Renal pelvis (tissue), 4 donors: Measurements from ENCODE around the gene LTBR. TPM values are rescaled to one million over a fixed set of nuclear protein-coding genes. Genes with fewer than 3 reads are reported as not detected.

ENCODE experiments used
- DNase-seq: peaks from one replicate; pipeline ENCODE4 v3.0.0-alpha.2; 2013
- polyA plus RNA-seq, 3 donors: library from polyadenylated mRNA; unstranded; fragments of 120-200 nt; gene quantifications; one replicate each; pipeline ENCODE4 v1.2.1, GENCODE V29; 2013; ENCODE audit not compliant: insufficient read length in 3 of 3

The LTBR gene
- polyA plus RNA-seq, 3 donors, result 67.5 to 85.7 (median 75.1) TPM

DNA sequence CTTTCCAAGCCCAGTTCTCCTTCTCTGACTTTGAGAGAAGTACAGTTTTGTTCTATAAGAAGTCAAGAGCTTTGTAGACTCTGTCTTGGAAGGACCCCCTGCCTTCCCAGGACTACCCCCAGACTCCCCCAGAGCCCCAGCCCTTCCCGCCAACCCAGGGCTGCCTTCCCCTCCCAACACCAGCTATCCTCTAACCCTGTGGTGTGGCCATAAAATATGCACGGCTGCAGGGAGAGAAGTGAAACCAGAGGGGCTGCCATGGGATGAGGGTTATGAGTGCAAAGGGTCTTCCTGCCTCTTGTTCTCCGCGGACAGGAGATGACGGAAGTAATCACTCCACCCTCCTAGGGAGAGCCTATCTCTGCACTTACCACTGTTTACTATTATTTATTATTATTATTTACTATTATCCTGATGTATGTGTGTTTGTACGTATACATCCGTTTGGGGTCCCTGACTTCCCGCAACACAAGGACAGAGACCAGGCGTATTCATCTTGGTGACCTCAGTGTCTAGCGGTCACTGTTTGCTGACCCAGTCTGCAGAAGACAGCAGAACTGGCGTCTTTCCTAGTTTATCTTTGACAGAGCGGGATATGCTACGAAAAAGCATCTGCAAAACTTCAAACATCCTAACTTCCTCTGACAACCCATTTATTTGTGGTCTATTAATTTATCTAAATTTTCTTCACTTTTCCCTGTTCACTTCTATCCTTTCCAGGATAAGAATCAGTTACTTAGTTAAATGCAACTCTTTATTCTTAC, 5.1 kb upstream of the LTBR start:
- no peak for DNase-seq

DNA sequence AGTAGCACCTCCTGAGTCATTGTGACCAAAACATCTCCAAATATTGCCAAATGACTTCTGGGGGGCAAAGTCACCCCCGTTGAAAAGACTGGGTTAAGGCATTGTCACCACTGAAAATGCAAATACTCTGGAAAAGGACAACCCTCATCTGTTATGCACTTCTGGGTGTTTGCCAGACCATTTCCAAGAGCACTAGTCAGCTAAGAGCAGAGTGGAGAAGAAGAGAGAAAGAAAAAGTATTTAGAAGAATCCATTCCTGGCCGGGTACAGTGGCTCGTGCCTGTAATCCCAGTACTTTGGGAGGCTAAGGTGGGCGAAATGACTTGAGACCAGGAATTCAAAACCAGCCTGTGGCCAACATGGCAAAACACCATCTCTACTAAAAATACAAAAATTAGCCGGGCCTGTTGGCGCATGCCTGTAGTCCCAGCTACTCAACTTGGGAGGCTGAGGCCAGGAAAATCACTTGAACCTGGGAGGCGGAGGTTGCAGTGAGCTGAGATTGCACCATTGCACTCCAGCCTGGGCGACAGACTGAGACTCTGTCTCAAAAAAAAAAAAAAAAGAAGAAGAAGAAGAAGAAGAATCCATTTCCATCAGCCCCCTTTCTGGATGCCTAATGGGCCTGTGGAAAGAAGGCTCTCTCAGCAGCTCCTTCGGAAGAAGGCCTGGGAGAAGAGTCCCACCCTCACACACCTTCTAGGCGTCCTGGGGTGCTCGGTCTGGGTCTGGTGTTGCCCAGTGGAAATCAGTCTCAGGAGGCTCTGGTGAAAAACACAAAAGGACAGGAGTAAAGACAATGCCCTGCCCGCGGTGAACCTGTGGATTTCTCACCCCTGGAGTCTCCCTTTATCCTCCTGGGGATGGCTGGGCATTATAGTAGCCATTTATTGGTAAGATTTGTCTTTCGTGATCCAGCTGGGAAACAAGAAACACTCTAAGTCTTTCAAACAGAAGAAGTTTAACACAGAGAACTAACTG, 3.5 kb upstream of the LTBR start:
- DNase-seq, result no peak

DNA sequence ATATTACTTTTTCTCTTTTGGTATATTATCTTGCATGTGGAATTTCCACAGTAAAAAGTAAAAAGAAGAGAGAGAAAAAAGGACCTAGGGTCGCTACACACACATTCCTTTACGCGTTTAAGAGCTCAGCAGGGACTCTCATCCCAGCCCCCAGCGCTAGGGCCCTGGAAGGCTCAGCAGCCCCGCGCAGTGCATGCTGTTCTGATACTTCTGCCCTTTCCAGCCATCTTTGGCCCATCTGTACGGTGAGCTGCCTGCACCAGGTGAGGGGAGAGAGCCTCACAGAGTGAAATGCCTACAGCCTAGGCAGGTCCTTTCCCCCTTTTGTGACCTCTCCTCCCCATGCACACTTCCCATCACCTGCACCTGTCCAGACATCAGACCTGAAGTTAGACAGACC, 1.6 kb upstream of the LTBR start:
- no peak for DNase-seq

DNA sequence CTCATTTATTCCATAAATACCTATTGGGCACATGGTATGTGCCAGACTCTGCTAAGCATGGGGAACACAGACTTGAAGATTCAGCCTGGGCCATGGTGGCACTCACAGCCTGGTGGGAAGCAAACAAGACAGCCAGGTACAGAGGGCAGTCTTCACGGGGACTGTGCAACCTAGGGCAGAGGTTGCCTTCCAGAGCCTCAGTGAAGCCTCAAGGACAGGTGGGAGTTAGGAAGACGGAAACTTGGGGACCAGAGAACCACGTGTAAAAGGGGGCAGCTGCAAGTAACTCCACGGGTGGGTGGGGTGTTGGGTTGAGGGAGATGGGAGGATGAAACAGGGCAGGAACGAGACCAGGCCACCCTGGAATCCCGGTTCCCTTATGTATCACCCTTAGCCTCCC, 980 bp upstream of the LTBR start:
- DNase-seq, result no peak

DNA sequence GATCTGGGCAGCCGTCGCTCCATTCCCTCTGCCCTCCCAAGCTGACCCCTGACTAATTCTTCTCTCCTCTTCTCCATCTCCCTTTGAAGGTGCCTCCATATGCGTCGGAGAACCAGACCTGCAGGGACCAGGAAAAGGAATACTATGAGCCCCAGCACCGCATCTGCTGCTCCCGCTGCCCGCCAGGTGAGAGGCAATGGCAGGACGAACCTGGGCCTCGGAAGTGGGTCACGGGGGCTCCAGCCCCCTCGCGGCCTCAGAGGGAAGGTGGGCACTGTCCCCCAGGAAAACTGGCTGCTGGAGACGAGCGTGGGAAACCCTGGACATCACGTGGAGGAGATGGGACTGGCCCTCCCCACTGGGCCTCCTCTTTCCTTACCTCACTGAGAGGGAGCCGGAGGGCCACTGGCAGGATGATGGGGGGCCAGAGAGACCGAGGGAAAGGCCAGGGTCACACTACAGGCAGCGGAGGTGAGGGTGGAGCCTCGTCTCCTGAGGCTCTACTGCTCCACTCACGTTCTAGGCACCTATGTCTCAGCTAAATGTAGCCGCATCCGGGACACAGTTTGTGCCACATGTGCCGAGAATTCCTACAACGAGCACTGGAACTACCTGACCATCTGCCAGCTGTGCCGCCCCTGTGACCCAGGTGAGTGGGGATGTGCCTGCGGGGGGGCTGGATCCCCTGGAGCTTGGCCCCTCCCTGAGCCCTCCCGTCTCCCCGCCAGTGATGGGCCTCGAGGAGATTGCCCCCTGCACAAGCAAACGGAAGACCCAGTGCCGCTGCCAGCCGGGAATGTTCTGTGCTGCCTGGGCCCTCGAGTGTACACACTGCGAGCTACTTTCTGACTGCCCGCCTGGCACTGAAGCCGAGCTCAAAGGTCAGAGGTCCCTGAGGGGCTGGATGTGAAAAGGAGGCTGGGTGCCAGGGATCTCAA, 806 bp downstream of the LTBR start:
- DNase-seq, result no peak

DNA sequence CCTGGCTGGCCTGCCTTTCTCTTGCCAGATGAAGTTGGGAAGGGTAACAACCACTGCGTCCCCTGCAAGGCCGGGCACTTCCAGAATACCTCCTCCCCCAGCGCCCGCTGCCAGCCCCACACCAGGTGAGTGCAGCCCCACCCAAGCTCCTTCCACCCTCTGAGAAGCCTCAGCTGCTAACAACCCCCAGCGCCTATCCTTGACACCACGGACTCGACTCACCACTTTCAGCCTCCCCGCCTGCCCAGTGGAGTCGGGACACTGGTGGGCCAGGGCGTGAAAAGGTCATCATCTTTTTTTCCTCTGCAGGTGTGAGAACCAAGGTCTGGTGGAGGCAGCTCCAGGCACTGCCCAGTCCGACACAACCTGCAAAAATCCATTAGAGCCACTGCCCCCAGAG, 2.1 kb downstream of the LTBR start:
- DNase-seq, result no peak

DNA sequence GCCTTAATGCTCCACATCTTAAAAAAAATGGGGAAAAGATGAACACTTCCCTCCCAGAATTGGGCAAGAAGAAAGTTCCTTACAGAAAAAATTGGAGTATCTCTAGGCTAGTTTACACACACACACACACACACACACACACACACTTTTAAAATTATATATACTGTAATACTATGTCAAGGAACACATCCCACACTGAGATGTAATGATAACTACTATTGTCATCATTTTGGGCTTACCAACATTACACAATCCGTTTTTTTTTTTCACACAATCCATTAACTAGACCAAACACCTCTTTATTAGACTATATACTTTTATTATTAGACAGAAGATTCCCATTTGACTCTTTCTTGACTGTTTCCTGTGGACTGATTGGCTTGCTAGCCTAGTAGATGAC, 2.5 kb downstream of the LTBR start:
- no peak for DNase-seq

DNA sequence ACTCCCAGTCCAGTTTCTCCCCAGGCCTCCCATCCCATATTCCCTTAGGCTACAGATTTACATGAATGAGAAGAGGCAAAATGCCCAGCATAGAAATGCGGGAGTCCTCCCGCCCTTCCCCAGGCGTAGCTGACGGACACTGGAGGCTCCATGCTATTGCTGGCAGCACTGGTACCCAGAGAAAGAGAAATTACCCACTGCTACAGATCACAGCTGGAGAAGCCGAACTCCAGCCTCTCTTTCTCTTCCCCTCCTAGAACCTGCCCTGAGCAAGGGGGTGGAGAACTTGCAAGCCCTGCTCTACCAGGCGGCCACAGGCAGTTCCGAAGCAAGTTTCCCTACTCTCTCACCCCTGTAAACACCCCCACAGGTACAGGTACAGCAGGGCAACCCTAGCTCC, 3.6 kb downstream of the LTBR start:
- no peak for DNase-seq

DNA sequence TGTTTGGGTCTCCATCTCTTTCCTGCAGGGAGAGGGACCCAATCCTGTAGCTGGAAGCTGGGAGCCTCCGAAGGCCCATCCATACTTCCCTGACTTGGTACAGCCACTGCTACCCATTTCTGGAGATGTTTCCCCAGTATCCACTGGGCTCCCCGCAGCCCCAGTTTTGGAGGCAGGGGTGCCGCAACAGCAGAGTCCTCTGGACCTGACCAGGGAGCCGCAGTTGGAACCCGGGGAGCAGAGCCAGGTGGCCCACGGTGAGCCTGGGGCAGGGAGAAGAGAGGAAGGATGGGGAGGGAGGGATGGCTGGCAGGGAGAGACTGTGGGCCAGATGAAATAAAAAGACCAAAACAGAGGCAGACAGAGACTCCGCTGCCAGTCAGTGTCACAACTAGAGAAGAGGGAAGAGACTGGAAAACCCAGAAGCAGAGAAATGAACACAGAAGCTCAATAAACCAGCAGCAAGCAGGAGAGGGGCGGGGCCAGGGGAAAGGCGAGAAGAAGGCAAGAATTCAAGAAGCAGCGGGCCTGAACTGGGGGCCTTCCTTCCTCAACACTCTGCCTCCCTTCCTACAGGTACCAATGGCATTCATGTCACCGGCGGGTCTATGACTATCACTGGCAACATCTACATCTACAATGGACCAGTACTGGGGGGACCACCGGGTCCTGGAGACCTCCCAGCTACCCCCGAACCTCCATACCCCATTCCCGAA, 6.3 kb downstream of the LTBR start:
- no peak for DNase-seq

DNA sequence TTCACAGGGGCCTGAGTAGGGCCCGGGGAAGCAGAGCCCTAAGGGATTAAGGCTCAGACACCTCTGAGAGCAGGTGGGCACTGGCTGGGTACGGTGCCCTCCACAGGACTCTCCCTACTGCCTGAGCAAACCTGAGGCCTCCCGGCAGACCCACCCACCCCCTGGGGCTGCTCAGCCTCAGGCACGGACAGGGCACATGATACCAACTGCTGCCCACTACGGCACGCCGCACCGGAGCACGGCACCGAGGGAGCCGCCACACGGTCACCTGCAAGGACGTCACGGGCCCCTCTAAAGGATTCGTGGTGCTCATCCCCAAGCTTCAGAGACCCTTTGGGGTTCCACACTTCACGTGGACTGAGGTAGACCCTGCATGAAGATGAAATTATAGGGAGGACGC, 7.1 kb downstream of the LTBR start:
- DNase-seq, result no peak

DNA sequence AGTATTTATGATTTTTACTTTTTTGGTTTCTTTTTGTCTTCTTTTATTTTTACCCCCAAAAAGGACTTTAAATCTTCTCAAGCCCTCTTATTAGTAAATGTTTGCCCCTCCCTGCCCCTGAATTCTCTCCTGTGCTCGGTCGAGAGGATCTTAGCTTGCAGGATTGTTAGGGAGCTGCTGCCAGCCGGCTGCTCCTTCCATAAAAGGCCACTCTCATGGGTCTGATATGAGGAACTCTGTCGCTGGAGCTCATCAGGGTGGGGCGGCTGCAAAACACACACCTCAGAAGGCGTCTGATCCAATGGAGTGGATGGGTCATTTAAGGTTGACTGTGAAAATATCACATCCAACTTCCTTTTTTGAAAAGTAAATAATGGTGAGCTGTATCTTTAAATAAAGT, 8.5 kb downstream of the LTBR start:
- DNase-seq, result no peak

DNA sequence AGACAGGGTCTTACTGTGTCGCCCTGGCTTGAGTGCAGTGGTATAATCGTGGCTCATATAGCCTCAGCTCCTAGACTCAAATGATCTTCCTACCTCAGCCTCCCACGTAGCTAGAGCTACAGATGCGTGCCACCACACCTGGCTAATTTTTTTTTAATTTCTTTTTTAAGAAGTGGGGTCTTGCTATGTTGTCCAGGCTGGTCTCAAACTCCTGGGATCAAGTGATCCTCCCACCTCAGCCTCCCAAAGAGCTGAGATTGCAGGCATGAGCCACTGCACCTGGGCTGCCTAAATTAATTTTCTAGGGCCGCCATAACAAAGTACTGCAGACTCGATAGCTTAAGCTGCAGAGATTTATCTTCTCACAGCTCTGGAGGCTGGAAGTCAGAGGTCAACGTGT, 9.1 kb downstream of the LTBR start:
- DNase-seq, result no peak

DNA sequence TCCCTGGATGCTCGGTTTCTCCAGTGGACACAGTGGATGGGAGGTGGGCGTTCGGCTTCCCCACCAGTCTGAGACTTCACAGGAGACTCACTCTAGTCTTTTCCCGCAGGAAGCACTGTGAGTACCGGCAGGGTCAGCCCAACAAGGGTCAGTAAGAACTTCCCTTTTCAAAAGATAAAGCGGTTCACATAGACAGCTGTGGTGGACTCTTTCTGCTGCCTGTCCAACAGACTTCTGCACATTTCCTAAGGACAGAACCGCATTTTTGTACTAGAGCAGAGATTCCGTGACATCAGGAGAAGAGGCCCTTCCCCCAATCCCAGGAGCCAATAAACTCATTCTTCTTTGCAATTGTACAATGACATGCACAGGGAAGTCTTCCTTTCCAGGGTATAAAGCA, 10.4 kb downstream of the LTBR start:
- no peak for DNase-seq

DNA sequence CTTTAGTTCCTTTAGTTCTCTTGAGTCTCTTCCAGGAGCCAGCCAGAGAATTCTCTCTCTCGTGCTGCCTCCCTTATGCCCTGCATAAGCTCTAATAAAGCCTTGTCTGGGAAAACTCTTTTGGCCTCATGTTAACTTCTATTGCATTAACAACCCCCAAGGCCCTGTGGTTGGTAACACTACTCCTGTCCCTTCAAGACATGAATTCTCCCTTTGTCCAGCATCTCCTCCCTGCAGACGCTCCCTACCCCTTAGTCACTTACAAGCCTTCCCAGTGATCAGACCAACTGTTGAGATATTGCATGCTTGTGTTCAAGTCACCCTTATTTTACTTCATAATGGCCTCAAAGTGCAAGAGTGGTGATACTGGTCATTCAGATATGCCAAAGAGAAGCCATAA, 12.1 kb downstream of the LTBR start:
- DNase-seq, result no peak

DNA sequence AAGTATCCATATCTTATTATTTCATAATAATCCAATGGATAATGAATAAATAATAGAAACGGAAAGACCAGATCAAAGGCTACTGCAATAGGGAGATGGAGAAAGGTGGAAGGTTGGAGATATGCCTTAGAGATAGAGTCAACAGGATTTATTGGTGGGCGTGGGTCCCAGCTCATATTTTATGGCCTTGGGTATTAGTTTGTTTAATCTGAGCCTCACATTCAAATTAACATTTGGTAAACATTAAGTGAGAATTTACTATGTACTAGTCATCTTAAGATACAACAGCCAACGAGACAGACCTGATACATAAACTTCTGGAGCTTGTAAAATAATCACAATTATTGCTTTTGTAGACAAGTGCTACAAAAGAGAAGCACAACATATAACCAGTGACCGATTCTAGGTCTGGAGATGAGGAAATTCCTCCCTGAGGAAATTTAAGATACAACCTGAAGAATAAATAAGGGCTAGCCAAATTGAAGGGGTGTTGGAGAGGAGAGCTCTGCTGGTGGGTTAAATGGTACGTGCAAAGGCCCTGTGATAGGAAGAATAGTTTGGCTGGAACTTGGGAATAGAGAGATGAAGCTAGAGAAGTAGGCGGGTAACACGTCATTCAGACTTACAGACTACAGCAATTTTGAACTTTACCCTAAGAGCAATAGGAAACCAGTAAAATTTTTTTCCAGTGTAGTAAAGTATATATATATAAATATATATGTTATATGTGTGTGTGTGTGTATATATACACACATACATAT, 16.1 kb downstream of the LTBR start:
- no peak for DNase-seq

DNA sequence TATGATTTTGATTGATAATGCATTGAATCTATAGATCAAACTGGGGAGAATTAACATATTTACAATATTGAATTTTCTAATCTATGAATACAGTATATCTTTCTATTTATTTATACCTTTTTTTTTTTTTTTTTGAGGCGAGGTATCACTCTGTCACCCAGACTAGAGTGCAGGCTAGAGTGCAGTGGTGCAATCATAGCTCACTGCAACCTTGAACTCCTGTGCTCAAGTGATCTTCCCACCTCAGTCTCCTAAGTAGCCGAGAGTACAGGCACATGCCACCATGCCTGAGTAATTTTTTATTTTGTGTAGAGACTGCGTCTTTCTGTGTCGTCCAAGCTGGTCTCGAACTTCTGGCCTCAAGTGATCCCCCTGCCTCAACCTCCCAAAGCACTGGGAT, 20.4 kb downstream of the LTBR start:
- no peak for DNase-seq

DNA sequence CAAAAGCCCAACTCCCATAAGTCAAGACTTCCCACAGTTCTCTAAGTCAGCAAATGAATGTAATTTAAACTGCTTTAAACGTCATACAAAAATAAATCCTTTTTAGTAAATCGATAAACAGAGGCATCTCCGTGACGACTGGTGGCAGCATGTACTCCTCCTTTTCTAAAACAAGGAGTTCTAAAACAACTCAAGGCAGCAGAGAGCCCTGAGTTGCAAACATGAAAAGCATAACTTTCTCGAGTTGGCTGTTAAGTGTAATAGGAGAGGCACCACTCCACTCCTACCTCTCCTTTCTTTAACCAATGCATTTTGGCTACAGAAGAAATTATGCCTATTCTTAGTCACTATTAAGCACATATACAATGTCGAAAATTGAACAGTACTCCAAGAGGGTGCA, 22.0 kb downstream of the LTBR start:
- no peak for DNase-seq

DNA sequence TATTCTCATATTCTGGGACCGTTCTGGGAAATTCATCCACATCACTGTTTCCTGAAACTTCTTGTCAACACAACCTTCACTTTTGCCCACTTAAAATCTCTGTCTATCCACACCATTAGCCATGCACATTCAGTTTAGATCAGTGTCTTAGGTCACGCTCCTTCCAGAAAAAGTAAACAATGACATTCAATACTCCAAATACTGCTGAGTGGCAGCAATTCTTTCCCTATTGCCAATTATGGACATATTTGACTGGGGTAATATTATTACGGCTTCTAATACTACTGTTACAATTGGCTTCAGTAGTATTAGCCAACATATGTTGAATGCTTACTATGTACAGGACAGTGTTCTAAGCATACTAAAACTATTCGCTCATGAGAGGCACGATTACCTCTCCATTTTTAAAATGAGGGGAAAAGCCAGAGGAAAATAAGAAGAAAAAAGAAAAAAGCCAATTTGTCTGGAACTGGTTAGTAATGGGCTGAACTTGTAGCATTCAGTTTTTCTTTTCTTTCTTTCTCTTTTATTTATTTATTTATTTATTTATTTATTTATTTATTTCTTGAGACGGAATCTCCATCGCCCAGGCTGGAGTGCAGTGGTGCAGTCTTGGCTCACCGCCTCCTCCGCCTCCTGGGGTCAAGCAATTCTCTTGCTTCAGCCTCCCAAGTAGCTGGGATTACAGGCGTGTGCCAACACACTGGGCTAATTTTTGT, 23.4 kb downstream of the LTBR start:
- DNase-seq, result no peak

DNA sequence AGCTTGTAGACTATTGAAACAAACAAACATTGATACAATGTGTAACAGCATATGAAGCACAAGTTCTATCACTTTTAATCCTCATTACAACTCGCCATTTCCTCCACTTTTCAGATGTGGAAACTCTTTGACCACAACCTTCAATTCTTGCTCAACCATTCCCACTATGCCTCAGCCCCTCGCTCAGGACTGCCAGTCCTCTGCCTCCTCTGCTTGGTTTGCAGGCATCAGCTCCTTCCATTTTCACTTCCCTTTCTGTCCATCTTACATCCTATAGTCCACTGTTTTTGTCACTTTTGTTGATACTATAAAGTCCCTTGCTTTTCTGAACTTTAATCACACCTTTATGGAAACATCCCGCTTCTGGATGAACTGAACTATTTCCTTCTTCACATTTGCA, 32.6 kb downstream of the LTBR start:
- no peak for DNase-seq

DNA sequence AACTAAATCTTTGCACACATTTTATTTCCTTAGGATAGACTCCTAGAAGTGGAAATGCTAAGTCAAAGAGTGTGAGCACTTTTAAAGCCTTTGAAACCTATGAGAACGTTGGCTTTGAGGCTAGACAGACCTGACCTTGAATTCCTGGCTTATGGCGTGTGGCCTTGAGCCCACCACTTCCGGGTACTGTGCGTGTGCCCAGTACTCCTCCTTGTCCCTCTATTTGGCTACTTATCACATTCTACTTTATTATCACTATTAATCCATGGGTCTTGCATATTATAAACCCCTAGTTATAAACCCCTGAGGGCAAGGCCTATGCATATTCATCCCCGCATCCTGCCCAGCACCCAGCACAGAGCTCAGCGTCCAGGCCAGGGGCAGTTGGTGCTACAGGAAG, 34.8 kb downstream of the LTBR start:
- no peak for DNase-seq
